Activated CD8-positive, alpha-beta T cell treated with anti-CD3 and anti-CD28 coated beads for 36 hours (primary cell): ENCODE data around the gene ADCK1. TPM values are rescaled to one million over a fixed set of nuclear protein-coding genes. Genes with fewer than 3 reads are reported as not detected.

Source experiments
- ATAC-seq: fragments of 200-7000 bp; cut with Tn5 transposase; one replicate; pipeline ENCODE4 v1.10.0; 2021; ENCODE audit warnings: mild to moderate bottlenecking, moderate library complexity
- CTCF ChIA-PET: fragments of 350-600 bp; sonication (Branson Sonifier 250); formaldehyde crosslinking; loops from one replicate; lab custom pipeline; 2021; ENCODE audit warnings: antibody characterized with exemption; lab: Charles Lee
- POLR2A ChIA-PET: fragments of 350-600 bp; sonication (Branson Sonifier 250); formaldehyde crosslinking; loops from one replicate; lab custom pipeline; 2021; ENCODE audit warnings: antibody characterized with exemption; lab: Charles Lee
- DNase-seq: peaks from one replicate; pipeline ENCODE4 v3.0.0-alpha.2; 2020
- H3K27ac Mint-ChIP-seq: one replicate; pipeline ENCODE4 v1.8.0; 2021; ENCODE audit warnings: mild to moderate bottlenecking, mixed read lengths
- H3K27me3 Mint-ChIP-seq: one replicate; pipeline ENCODE4 v1.8.0; 2021; ENCODE audit warnings: mixed read lengths
- H3K36me3 Mint-ChIP-seq: one replicate; pipeline ENCODE4 v1.8.0; 2021; ENCODE audit warnings: low read depth, mixed read lengths
- H3K4me1 Mint-ChIP-seq: one replicate; pipeline ENCODE4 v1.8.0; 2021; ENCODE audit warnings: low read depth, mixed read lengths
- H3K4me3 Mint-ChIP-seq: one replicate; pipeline ENCODE4 v1.8.0; 2021; ENCODE audit warnings: mild to moderate bottlenecking, moderate library complexity, mixed read lengths
- H3K9me3 Mint-ChIP-seq: one replicate; pipeline ENCODE4 v1.8.0; 2021; ENCODE audit warnings: mixed read lengths
- CTCF ChIP-seq: fragments of 200-600 bp; IDR thresholded peaks from one replicate; pipeline ENCODE4 v1.8.0; 2022; ENCODE audit warnings: antibody characterized with exemption, mild to moderate bottlenecking
- intact Hi-C: fragments of 100-400 bp; cut with micrococcal nuclease; formaldehyde crosslinking; loops from one replicate; pipeline ENCODE4 v1.10.0; 2022
- total RNA-seq, 2 experiments: library from RNA; stranded (reverse); gene quantifications; one replicate each; pipeline ENCODE4 v1.2.3, GENCODE V29; 2021

Gene ADCK1
- total RNA-seq, 2 experiments from 2014 or later, result 5.2 to 5.6 TPM

- ChIA-PET CTCF (interaction anchor here (1.4 kb wide), 1 partner anchor 11 kb away, joined by 4 read pairs; no protein-coding TSS in a partner anchor), POLR2A (no interaction called here)
- Mint-ChIP-seq H3K4me1 (no peaks in the 10 kb centered on the region), H3K27ac (no peak overlapping the region), H3K4me3 (no peak overlapping the region), H3K27me3 (no peaks in the 10 kb centered on the region), H3K9me3 (no peaks in the 10 kb centered on the region), H3K36me3 (peaks cover 8% of the 10 kb centered on the region)
- ATAC-seq (no peak), DNase-seq (no peak)
- no peak for TF ChIP-seq CTCF
- intact Hi-C loops, result loop anchor here (10.0 kb wide), 1 partner anchor 731 kb away; no protein-coding TSS in a partner anchor
These were observed 64.2 kb downstream of the ADCK1 start for GRCh38 chr14:77864085-77864484.

- ATAC-seq (no peak), DNase-seq (no peak)
- CTCF ChIA-PET, result no interaction called here
- H3K27ac Mint-ChIP-seq, result no peak overlapping the region
- H3K36me3 Mint-ChIP-seq, result peaks cover 8% of the 10 kb centered on the region
- no peaks in the 10 kb centered on the region for H3K27me3 Mint-ChIP-seq
- no peak overlapping the region for H3K4me3 Mint-ChIP-seq
- intact Hi-C loops, result loop anchor here (10.0 kb wide), 1 partner anchor 730 kb away; no protein-coding TSS in a partner anchor
- TF ChIP-seq CTCF, result no peak
- no peaks in the 10 kb centered on the region for H3K4me1 Mint-ChIP-seq
- POLR2A ChIA-PET, result no interaction called here
- no peaks in the 10 kb centered on the region for H3K9me3 Mint-ChIP-seq
These were observed 64.7 kb downstream of the ADCK1 start for GRCh38 chr14:77864580-77864979.

- H3K4me3 Mint-ChIP-seq, result no peak overlapping the region
- TF ChIP-seq CTCF, result no peak
These were observed 65.5 kb downstream of the ADCK1 start for GRCh38 chr14:77865455-77865854.

GRCh38 chr14:77866932-77867331 lies 67.0 kb downstream of the ADCK1 start:
- Mint-ChIP-seq H3K27me3 (no peaks in the 10 kb centered on the region), H3K36me3 (peaks cover 8% of the 10 kb centered on the region), H3K9me3 (no peaks in the 10 kb centered on the region), H3K4me3 (no peak overlapping the region), H3K4me1 (no peaks in the 10 kb centered on the region), H3K27ac (no peak overlapping the region)
- ATAC-seq (no peak), DNase-seq (no peak)
- intact Hi-C loops, result loop anchor here (10.0 kb wide), 1 partner anchor 728 kb away; no protein-coding TSS in a partner anchor
- no peak for TF ChIP-seq CTCF
- ChIA-PET POLR2A (no interaction called here), CTCF (no interaction called here)

More at GRCh38 chr14:77865455-77865854, 65.5 kb downstream of the ADCK1 start:
- ATAC-seq (no peak), DNase-seq (no peak)
- ChIA-PET CTCF (no interaction called here), POLR2A (no interaction called here)
- Mint-ChIP-seq H3K27ac (no peak overlapping the region), H3K36me3 (peaks cover 8% of the 10 kb centered on the region), H3K9me3 (no peaks in the 10 kb centered on the region), H3K4me1 (no peaks in the 10 kb centered on the region), H3K27me3 (no peaks in the 10 kb centered on the region)
- intact Hi-C loops, result loop anchor here (10.0 kb wide), 1 partner anchor 729 kb away; no protein-coding TSS in a partner anchor

GRCh38 chr14:77867476-77867875 lies 67.6 kb downstream of the ADCK1 start:
- POLR2A ChIA-PET, result no interaction called here
- ATAC-seq (no peak), DNase-seq (no peak)
- Mint-ChIP-seq H3K9me3 (no peaks in the 10 kb centered on the region), H3K36me3 (peaks cover 8% of the 10 kb centered on the region), H3K4me1 (no peaks in the 10 kb centered on the region), H3K4me3 (no peak overlapping the region), H3K27me3 (no peaks in the 10 kb centered on the region), H3K27ac (no peak overlapping the region)
- no peak for TF ChIP-seq CTCF
- CTCF ChIA-PET, result no interaction called here
- intact Hi-C loops, result loop anchor here (10.0 kb wide), 1 partner anchor 727 kb away; no protein-coding TSS in a partner anchor
